Skeletal muscle satellite cell (primary cell): ENCODE measurements around the gene HAP1.
A peak's percentile ranks its signal among the peaks of the same experiment; 100 is the strongest.

Experiments used
- H3K27me3 ChIP-seq: 2 replicates; pipeline ENCODE4 v1.7.0; 2013; ENCODE audit warnings: low read length; ENCODE audit not compliant: control insufficient read depth, insufficient read depth
- H3K36me3 ChIP-seq: 2 replicates; pipeline ENCODE4 v1.7.0; 2013; ENCODE audit warnings: mild to moderate bottlenecking, control low read depth, low read length; ENCODE audit not compliant: insufficient read depth
- H3K4me1 ChIP-seq: 2 replicates; pipeline ENCODE4 v1.7.0; 2013; ENCODE audit warnings: low read length; ENCODE audit not compliant: control insufficient read depth, insufficient read depth
- H3K4me2 ChIP-seq: 2 replicates; pipeline ENCODE4 v1.7.0; 2013; ENCODE audit warnings: mild to moderate bottlenecking, low read length
- H3K4me3 ChIP-seq: 2 replicates; pipeline ENCODE4 v1.7.0; 2013; ENCODE audit warnings: low read length
- H3K9ac ChIP-seq: 2 replicates; pipeline ENCODE4 v1.7.0; 2013; ENCODE audit warnings: mild to moderate bottlenecking, low read depth, low read length, moderate library complexity
- H3K9me3 ChIP-seq: replicated peaks from 2 replicates; pipeline ENCODE4 v1.7.0; 2013; ENCODE audit warnings: mild to moderate bottlenecking, control low read depth, low read length

Gene HAP1

GRCh38 chr17:41695954-41696757, 38.3 kb downstream of the HAP1 start:
- Histone ChIP-seq H3K27me3 (no peaks in the 10 kb centered on the region), H3K4me3 (no peak overlapping the region), H3K4me1 (peaks cover 10% of the 10 kb centered on the region), H3K36me3 (peaks cover 26% of the 10 kb centered on the region), H3K9ac (no peak overlapping the region), H3K4me2 (no peak overlapping the region), H3K9me3 (no peaks in the 10 kb centered on the region)

GRCh38 chr17:41695134-41695661, 39.2 kb downstream of the HAP1 start:
- Histone ChIP-seq H3K4me3 (no peak overlapping the region), H3K4me2 (no peak overlapping the region), H3K9ac (no peak overlapping the region), H3K36me3 (peaks cover 35% of the 10 kb centered on the region), H3K4me1 (peaks cover 19% of the 10 kb centered on the region), H3K9me3 (no peaks in the 10 kb centered on the region), H3K27me3 (no peaks in the 10 kb centered on the region)

GRCh38 chr17:41692722-41693521, 41.5 kb downstream of the HAP1 start:
- H3K4me1 ChIP-seq, result peaks cover 24% of the 10 kb centered on the region
- H3K27me3 ChIP-seq, result no peaks in the 10 kb centered on the region
- H3K4me3 ChIP-seq, result no peak overlapping the region
- no peak overlapping the region for H3K4me2 ChIP-seq
- peaks cover 45% of the 10 kb centered on the region for H3K36me3 ChIP-seq
- H3K9me3 ChIP-seq, result no peaks in the 10 kb centered on the region
- no peak overlapping the region for H3K9ac ChIP-seq

- Histone ChIP-seq H3K36me3 (peaks cover 45% of the 10 kb centered on the region), H3K4me2 (peak overlapping the region; percentile 99), H3K4me3 (peak overlapping the region; percentile 90), H3K27me3 (no peaks in the 10 kb centered on the region), H3K9me3 (no peaks in the 10 kb centered on the region), H3K9ac (peak overlapping the region; percentile 100), H3K4me1 (peaks cover 19% of the 10 kb centered on the region)
These were observed 43.2 kb downstream of the HAP1 start for GRCh38 chr17:41691031-41691777.

GRCh38 chr17:41690497-41690896, 43.9 kb downstream of the HAP1 start:
- Histone ChIP-seq H3K4me2 (peak overlapping the region; percentile 99), H3K9me3 (no peaks in the 10 kb centered on the region), H3K27me3 (no peaks in the 10 kb centered on the region), H3K4me1 (peaks cover 19% of the 10 kb centered on the region), H3K4me3 (peak overlapping the region; percentile 90), H3K9ac (peak overlapping the region; percentile 100), H3K36me3 (peaks cover 45% of the 10 kb centered on the region)

GRCh38 chr17:41689497-41690299, 44.7 kb downstream of the HAP1 start:
- Histone ChIP-seq H3K4me1 (peaks cover 19% of the 10 kb centered on the region), H3K9ac (peak overlapping the region; percentile 100), H3K4me2 (peak overlapping the region; percentile 99), H3K4me3 (peak overlapping the region; percentile 90), H3K9me3 (no peaks in the 10 kb centered on the region), H3K36me3 (peaks cover 45% of the 10 kb centered on the region), H3K27me3 (no peaks in the 10 kb centered on the region)

- peaks cover 6% of the 10 kb centered on the region for H3K27me3 ChIP-seq
- H3K4me1 ChIP-seq, result peaks cover 19% of the 10 kb centered on the region
- H3K4me2 ChIP-seq, result peak within 1 kb of the TSS; percentile 99
- H3K4me3 ChIP-seq, result peak within 1 kb of the TSS; percentile 90
- H3K9ac ChIP-seq, result peak within 1 kb of the TSS; percentile 100
- H3K9me3 ChIP-seq, result no peaks in the 10 kb centered on the region
- H3K36me3 ChIP-seq, result peaks cover 42% of the 10 kb centered on the region
These were observed 45.6 kb downstream of the HAP1 start, which contains the start of gene EIF1 for GRCh38 chr17:41688641-41689496. Gene EIF1, plus strand, starts transcription at chr17:41688885. Its CDS starts 154 bp downstream, at chr17:41689039.

GRCh38 chr17:41687828-41688640, 46.4 kb downstream of the HAP1 start:
- peaks cover 19% of the 10 kb centered on the region for H3K4me1 ChIP-seq

GRCh38 chr17:41686281-41686680, 48.2 kb downstream of the HAP1 start:
- peaks cover 19% of the 10 kb centered on the region for H3K4me1 ChIP-seq
- H3K4me3 ChIP-seq, result no peak overlapping the region
- peaks cover 8% of the 10 kb centered on the region for H3K27me3 ChIP-seq
- no peak overlapping the region for H3K4me2 ChIP-seq
- H3K36me3 ChIP-seq, result peaks cover 21% of the 10 kb centered on the region
- H3K9ac ChIP-seq, result no peak overlapping the region
- H3K9me3 ChIP-seq, result no peaks in the 10 kb centered on the region

More at GRCh38 chr17:41687828-41688640, 46.4 kb downstream of the HAP1 start:
- Histone ChIP-seq H3K9me3 (no peaks in the 10 kb centered on the region), H3K9ac (peak overlapping the region; percentile 90), H3K4me3 (peak overlapping the region; percentile 78), H3K36me3 (peaks cover 38% of the 10 kb centered on the region), H3K4me2 (peak overlapping the region; percentile 90), H3K27me3 (peaks cover 8% of the 10 kb centered on the region)
